HG03571 (cell line): ENCODE results near the gene MARCHF10.
"Not testable (repeated sequence)": the region's sequence is repeated elsewhere in the genome, so short reads cannot be mapped to it uniquely, and the experiment has no call there.

Source experiments
- ATAC-seq: cut with Tn5 transposase; IDR thresholded peaks from one replicate; pipeline ENCODE4 v1.9.1; 2021; ENCODE audit not compliant: unreplicated experiment

The MARCHF10 gene

DNA sequence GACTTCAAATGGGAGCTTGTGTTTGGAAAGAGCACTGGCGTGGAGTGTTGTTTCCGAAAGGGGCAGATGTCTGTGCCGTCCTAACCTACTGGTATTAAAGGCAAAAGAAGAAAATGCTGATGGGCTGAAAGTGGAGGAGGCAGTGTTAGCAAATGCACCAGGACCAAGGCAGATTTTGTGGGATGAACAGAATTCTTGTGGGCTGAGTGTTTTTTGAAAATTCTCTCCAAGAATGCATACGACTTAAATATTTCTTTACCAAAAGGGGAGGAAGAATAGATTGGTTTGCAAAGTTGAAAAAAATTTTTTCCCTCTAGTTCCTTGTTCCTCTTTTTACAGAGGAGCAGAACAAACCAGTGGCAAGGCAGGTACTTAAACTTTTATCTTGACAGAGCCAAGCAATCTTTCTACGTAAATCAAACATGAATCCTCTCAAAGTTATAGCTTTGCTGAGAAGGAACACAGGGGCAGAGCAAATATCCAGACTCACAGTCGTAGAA, 16.8 kb downstream of the MARCHF10 start:
- ATAC-seq: no peak

DNA sequence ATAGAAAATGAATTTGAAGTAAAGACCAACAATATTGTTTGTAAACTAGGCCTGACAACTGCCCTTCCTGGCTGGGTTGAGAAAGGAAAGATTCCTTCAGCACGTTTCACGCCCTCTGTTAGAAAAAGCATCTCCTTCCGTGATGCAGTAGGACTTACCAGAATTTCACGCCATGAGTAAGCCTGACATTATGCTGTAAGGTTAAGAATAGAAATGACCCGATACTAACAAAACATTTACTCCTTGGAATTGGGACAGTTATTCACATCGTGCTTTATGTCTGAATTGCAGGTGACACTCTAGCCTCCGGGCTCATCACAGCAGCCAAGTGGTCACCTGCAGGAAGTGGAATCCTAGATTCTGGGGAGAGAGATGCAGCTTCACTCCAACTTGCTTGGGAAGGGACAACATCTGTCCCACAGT, 17.5 kb downstream of the MARCHF10 start:
- ATAC-seq: no peak

DNA sequence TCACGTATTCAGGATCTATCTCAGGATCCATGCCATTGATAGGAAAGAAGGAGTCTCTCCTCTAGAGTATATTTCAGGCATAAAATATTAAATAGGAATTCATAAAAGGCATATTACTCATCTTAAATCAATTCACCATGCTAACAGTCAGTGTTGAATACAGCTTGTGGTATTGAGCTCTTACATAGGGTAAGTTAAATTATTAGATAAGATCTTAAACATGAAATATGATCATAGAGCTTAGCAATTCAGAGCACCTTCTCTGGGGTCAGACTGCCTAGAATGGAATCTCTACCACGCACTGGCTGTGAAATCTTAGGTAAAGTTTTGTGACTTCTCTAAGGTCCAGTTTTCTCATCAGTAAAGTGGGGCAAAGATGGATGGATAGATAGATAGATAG, 20.7 kb downstream of the MARCHF10 start:
- ATAC-seq: no peak

DNA sequence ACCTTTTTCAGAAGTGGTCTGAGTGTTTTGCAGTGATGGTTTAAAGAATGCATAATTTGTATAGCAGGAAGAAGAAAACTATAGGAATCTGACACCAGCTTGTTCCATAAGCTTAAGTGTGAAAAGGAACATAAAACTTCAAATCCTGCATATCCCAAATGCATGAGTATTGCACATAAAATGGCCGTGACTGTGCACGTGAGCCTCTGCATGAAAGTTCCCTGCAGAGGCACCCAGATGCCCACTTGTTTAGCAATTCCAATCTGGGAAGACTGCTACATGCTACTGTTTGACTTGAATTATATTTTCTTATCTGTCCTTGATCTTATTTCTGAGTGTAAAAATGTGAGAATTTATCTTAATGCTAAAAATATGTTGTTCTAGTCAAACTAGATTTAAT, 21.5 kb downstream of the MARCHF10 start:
- no peak for ATAC-seq

DNA sequence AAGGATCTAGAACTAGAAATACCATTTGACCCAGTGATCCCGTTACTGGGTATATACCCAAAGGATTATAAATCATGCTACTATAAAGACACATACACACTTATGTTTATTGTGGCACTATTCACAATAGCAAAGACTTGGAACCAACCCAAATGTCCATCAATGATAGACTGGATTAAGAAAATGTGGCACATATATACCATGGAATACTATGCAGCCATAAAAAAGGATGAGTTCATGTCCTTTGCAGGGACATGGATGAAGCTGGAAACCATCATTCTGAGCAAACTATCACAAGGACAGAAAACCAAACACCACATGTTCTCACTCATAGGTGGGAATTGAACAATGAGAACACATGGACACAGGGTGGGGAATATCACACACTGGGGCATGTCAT, 22.1 kb downstream of the MARCHF10 start:
- not testable (repeated sequence) for ATAC-seq

DNA sequence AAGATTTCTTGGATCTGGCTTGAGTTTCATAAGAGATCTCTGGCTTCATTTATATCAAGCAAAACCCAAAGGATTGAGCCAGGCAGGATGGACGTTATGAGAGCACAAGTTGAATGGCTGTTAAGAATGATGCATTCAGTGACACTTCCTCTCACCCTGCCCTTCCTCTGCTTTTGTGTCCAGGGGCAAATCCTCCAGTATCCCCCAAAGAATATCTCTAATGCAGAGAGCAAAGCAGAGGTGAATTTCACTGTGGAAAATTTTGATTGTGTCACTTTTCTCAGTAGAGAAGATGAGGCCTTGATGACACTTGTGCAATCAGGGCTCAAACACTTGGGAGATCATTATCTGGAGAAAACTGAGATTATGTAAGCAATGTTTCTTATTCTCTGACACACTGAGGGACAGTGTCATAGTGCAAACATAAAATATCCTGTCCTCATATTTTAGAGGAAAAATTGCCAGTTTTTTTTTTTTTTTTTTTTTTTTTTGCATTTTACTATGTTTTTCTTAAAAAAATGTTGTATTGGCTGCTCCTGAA, 25.3 kb downstream of the MARCHF10 start:
- no peak for ATAC-seq

DNA sequence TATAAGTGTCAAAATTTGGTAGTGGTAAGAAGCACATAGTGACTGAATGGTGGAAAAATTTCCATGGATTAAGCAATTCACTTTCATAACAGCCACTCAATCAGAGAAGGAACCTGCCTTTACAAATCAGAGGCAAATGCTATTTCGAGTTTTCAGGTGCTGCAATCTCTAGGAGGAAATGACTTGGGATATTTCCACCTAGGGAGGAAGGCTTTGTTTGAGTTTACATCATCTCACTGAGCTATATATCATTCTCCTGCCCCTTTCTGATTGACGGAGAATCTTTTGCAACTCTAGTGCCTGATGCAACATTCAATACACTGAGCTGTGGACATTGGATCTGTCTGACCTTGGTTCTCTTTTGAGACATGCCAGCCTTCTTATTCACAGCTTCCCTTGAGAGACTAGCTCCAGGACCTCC, 26.3 kb downstream of the MARCHF10 start:
- ATAC-seq: no peak

DNA sequence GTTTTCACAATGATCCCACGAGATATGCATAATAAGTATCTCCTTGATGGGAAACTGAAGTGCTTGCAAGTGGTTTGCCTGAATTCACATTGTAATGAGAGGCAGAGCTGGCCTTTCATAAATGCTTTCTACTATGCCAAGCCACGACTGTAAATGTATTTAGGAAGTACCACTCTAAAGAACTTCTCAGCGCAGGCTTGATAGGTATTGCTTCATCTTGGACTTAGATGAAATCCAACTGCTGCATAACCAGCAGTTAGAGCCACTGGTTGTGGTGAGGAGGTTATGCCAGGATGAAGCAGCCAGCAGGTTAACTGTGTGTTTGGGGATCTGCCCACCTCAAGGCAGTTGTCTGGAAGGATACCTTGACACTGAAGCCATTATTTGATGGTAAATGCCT, 26.8 kb downstream of the MARCHF10 start:
- ATAC-seq: no peak

DNA sequence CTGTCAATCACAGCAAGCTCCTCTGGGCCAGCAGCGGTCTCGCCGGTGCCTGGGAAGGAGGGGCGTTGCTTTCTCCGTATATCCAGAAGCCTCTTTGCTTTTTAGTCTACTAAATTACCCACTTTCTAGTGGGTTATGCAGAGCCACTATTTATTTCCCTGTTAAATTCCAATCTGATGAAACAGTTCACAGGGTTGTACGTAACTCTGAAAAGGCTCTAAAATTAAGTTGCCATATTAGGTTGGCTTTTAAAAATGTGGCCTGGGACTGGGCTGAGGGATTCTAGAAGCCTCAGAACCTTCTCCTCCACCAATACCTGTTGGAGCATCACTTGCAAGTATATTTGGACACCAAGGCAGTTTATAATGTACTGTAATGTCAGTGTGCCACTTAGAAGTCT, 27.2 kb downstream of the MARCHF10 start:
- ATAC-seq: no peak

DNA sequence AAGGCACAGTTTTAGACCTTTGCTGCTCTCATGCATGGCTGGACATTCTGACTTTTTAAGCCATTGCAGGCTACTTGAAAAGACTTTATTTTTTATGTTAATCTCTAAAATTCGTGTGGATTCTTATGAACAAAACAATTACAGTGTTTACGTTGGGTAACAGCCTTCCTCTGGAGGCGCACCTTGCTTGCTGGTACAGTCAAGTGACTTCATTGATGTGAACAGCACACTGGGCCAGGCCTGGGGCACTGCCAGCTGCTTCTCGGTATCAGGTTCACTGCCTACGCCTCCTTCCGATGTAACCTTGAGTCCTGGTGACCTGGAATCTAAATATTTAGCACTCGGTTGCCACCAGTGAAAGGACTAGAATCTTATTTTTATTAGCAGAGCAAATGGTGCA, 27.8 kb downstream of the MARCHF10 start:
- ATAC-seq: no peak

DNA sequence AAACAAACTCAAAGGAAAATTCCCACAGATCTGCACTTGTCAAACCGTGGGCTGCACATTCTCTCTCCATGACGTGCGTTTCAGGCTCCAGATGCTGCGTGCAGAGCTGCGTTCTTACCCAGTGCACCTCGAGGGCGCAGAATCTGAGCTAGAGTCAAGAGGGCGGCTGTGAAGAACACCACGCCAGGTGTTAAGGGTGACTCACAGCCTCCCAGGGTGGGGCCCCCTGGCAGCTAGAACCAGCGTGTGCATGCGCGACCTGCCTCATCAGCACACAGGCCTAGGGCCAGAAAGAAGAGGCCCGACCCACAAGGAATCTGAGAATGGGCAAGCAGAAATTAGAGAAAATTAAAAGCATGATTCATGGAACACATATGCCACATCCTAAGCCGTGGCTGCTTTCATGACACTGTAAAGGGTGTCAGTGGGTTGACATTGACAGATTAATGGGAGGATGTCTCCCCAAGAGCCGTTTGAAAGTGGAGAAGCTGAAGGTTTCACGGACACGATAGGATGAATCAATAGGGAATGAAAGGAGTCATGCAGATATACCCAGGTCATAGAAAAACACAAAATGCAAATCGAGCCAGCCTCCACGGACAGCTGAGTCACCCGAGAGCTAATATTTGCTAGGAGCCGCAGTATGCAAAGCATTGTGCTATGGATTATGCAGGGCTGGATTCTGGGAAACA, 29.0 kb downstream of the MARCHF10 start:
- no peak for ATAC-seq

DNA sequence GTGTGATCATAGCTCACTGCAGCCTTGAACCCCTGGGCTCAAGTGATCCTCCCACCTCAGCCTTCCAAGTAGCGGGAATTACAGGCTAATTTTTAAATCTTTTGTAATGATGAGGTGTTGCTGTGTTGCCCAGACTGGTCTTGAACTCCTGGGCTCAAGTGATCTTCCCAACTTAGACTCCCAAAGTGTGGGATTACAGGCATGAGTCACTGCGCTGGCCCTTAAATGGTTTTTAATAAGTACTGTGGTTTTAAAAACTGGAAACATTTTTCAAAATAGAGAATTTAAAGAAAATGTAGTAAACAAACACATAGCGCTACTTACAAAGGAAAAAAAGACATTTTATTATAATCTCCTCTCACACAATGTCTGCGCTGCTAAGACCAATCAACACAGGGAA, 32.2 kb downstream of the MARCHF10 start:
- ATAC-seq: no peak

DNA sequence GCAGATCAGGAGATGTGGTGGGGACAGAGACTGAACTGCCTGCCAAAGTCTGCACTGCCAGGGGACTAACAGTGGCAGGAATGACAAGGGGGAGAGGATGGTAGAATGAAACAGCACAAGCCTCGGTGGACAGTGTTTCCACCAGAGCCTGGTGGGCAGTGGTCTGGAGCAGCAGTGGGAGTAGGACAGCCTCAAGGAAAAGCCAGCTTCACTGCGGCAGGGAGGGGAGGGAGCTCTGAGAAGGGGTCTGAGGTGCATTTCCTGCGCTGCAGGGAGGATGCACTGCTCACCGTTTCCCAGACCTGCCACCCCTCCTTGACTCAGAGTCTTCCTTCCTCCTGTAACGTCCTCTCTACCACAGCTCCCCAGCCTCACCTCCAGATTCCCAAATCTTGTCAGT, 33.8 kb downstream of the MARCHF10 start:
- ATAC-seq: no peak

DNA sequence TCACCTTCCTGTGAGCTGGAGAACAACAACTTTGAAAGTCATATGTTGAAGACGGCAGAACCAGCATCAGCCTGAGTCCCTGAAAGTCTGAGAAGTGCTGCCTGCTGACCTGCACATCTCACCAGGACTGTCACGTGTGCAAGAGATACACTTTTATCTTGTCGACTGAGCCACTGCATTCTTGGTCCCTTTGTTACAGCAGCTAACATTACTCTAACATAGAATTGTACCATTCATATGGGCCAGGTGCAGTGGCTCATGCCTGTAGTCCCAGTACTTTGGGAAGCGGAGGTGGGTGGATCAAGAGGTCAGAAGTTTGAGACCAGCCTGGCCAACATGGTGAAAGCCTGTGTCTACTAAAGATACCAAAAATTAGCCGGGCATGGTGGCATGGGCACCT, 40.1 kb downstream of the MARCHF10 start:
- ATAC-seq: no peak

DNA sequence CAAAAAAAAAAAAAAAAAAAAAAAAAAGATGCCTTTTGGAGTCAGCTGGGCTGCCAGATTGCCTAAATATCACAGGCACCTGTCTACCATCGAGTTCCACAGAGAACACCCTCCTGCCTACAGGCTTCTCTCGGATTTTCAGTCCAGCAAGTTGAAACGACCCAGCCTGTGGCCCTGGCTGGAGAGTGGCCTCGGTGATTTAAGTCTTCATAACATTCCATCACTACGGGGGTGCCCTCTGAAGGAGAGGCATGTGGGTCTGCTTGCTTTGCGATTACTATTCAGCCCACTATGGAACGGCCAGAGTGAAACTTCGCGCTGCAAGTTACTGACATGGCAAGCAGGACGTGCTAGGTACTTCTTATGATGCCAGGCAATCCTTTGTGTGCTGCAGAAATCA, 42.8 kb downstream of the MARCHF10 start:
- no peak for ATAC-seq

DNA sequence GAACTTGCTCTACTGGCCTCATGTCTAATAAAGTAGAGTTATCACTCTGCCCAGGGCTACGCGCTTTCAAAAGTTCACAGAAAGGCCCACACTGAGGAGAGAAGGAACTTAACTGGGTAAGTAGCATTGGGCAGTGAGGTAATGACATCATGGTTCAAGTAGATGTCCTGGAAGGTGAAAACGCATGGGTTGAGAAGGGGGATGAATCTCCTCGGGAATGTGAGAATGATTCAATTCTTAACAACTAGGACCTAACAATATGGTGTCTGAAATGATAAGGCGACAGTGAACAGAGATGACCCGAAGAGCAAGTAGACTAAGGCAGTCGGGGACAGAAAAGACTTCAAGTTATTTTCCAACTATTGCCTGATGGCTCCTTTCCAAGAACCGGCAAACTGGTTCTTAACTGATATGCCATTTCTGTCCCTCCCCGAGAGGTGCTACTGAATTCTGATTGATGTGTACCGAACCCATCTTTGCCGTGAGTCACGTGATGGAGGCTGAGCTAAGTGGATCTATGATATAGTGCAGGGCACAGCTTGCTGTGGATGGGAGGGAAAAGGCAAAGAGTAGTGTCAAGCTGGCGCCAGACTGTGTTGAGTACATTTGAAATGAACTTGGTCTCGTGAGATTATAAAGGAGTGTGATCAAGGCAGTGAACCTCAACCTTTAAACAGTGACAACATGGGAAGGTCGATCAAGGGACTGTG, 44.1 kb downstream of the MARCHF10 start:
- ATAC-seq: no peak

DNA sequence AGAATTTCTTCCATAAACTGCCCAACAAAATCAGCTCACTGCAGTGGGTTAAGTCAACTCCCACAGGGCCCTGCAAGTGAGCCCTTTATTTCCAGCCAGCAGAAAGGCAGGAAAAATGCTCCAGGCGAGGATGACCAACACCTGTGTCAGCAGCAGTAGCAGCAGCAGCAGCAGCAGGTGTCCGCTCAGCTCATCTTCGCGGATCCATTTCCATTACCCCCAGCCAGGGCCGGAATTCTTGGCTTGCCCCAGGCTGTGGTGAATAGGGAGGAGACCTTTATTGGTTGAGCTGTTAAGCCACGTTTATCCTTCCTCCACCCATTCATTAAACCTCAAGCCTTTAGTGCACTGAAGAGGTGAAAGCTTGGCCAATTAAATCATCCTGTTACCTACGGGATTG, 46.2 kb downstream of the MARCHF10 start:
- no peak for ATAC-seq

DNA sequence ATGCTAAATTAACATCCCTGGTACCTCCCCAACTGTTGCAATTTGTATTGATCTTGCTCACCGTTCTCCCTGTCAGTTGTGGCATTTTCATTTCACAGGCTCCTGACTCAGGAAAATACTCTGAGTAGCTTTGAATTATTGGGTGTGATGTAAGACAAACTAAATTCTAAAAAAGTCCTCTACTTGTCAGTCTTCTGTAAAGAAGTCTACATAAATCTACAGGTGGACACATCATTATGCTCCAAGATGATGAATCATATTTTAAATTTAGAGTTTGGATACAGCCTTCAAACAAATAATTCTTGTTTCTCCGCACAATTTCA, 47.2 kb downstream of the MARCHF10 start:
- ATAC-seq: no peak

DNA sequence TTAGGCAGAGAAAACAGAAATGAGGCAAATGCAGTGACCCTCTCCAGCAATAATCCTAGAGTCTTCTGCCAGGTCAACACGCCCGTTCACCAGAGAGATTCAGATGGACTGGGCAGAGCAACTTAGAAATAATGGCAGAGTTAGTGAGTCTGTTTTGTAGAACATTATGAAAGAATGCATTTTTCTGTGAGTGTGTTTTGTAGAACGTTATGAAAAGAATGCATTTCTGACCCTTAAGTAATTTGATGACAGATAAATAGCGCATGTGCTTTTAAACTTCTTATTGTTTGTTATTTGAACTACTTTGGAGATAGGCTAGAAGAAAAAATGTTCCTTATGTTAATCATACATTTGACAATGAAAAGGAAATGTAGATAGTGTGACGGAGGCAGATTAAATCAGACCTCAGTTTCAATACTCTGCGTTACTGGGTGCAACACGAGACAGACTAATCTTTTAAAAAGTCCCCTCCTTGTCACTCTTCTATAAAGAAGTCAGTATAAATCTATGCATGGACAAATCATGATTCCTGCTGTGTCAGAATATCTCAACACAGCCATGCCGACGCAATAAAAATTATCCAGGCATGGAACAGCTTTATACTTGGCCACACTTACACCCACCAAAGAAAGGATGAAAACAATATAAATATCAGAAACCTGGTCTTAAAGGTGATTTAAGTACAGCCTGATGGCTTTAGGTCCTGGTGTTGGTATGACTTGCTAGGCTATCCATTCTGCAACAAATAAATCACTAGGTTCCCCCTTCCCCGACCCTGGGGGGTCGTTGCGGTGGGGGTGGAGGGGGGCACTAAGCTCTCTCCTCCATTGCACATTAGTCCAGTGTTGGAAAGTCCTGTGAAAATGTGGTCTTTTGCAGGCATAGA, 47.8 kb downstream of the MARCHF10 start:
- ATAC-seq: no peak

DNA sequence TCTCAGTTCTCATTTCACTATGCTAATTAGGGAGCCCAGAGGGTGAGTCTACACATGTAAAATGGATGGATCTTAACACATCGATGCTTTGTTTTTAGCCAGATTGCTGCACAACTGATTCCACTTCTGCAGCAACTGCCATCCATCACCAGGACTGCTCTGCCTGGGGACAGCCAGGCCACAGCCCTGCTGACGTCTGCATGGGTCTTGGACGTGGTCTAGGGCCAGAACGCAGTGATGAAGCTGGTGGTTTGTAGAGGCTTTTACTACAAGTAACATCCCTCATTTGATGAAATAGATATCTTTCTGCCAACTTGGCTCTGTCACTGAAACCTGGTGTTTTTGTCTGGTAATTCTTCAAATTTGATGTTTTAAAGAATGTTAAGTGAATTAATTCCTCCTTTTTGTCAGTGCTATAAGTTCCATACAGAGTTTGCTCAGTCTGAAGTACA, 50.6 kb downstream of the MARCHF10 start:
- no peak for ATAC-seq

DNA sequence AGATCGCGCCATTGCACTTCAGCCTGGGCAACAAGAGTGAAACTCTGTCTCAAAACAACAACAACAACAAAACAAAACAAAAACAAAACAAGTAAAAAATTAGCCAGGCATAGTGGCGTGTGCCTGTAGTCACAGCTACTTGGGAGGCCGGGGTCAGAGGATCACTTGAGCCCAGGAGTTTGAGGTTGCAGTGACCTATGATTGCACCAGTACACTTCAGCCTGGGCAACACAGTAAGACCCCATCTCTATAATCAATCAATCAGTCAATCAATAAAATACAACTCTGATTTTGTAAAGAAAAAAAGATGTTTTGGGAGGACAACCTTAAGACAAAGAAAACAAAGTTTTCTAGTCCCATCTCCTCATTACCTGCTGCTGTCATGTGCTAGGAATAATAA, 51.9 kb downstream of the MARCHF10 start:
- no peak for ATAC-seq
